GM19351 (cell line): Measurements from ENCODE around the gene PLEKHA7.
"Not testable (repeated sequence)": the region's sequence is repeated elsewhere in the genome, so short reads cannot be mapped to it uniquely, and the experiment has no call there.

Source experiments
- ATAC-seq: cut with Tn5 transposase; IDR thresholded peaks from one replicate; pipeline ENCODE4 v1.9.1; 2021; ENCODE audit warnings: mild to moderate bottlenecking, moderate library complexity; ENCODE audit not compliant: unreplicated experiment

PLEKHA7 gene

GRCh38 chr11:16979703-16980622 is 34.3 kb downstream of the PLEKHA7 start:
- ATAC-seq: no peak

DNA sequence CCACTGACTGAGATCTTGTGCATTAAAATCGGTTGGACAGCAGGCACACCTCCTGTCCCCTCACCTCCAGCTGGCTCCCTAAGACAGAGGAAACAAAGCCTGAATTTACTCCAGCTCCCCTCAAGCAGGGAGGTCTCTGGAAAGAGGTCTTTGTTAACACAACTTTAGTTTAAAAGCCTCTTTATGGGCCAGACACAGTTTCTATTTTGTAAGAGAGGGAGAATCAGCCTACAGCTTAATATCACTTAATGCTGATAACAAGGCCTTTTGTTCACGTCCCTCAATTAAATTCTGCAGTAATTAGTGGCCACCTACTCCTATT is 36.3 kb downstream of the PLEKHA7 start:
- no peak for ATAC-seq

GRCh38 chr11:16977136-16977993 is 36.8 kb downstream of the PLEKHA7 start:
- ATAC-seq: no peak

GRCh38 chr11:16976379-16976778 is 37.8 kb downstream of the PLEKHA7 start:
- no peak for ATAC-seq

DNA sequence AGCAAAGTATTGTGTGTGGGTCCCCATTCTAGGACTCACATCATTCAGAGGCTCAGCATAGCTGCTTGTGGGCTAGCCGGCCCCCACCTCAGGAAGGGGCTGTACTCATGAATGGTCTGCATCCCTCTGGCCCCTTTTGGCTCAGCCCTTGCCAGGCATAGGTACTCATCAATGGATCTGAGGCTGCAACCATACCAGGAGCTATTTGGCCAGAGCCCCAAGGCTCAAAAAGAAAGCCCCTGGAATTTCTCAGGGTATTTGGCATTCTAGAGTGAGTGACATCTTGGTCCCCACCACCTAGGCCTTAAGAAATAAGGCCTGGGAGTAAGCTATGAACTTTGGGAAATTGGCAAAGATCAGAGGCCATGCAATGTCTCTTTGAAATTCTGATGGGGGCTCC is 38.3 kb downstream of the PLEKHA7 start:
- no peak for ATAC-seq

- no peak for ATAC-seq
Observed at GRCh38 chr11:16973338-16973964, 40.8 kb downstream of the PLEKHA7 start.

DNA sequence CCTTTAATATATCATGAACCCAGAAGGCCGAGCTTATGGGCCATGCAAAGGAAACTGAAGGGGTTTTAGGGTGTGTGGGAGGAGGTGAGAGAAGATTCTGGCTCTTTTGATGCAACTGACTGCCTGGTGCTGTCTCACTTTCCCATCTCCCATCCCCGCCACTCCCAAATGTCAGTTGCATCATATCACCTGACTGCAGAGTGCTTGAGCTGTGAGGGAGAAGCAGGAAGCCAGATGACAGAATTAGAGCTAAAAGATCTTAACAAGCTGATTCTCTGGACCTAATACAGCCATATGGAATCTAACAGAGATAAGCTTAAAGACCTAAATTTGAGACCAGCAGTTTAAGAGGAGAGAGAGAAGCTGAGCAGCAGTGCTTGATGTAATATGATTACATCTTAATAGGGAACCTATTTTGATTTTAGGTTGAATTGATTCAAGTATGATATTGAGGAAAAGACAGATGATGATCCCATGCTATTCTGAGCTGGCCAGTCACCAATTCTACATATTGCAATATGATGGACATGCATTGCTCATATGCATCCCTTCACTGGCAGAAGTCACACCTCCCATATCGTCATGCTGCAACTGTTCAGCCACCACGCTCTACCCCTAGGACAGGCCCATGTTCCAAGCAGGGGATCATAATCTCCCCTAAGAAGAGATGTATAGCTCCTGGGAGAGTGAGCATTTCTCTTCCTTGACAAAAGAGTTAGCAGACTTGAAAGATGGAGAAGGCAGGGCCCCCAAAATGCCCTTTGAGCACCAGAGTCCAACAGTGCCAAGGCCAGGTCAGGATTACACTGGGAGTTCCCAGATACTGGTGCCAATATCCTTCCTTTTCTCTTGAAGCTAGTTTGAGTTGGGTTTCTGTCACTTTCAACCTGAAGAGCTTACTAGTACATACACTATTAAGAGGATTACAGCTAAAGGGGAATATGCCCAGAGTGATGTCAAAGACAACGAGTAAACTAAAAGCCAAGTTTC is 44.9 kb downstream of the PLEKHA7 start:
- ATAC-seq: peak; percentile 56

GRCh38 chr11:16968196-16968595 is 46.0 kb downstream of the PLEKHA7 start:
- ATAC-seq: no peak

DNA sequence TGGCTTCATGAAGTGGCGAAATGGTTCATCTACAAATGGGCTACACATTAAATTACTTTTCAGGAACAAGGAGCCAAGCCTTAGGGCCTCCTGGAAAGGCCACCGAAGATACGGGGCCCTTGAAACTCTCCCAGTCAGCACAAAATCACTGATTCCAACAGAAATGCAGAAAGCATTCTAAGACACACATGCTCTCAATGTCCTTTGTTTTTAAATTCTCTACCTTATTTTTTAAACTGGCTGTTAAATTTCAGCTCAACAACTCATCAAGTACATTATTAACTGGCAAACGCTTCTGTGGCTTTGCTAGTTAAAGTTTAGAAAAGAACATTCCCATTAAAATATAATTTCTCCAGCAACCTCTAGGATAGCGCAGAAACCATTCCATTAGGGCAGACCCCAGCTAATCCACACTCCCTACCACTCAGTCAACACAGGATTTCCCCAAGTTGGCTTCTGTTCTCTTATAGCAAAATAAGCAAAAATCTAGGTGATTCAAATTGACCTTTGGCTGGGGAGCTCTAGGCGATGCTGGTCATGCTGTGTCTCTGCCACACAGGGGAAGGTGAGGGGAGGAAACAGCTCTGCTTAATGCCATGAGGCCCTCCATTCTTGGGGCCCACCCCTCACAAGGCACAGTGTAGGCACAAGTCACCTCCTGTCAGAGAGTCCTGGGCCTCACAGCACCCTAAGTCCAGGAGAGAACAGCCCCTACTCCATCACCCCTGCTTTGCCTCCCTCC is 47.1 kb downstream of the PLEKHA7 start:
- no peak for ATAC-seq

GRCh38 chr11:16964501-16964900 is 49.7 kb downstream of the PLEKHA7 start:
- no peak for ATAC-seq

DNA sequence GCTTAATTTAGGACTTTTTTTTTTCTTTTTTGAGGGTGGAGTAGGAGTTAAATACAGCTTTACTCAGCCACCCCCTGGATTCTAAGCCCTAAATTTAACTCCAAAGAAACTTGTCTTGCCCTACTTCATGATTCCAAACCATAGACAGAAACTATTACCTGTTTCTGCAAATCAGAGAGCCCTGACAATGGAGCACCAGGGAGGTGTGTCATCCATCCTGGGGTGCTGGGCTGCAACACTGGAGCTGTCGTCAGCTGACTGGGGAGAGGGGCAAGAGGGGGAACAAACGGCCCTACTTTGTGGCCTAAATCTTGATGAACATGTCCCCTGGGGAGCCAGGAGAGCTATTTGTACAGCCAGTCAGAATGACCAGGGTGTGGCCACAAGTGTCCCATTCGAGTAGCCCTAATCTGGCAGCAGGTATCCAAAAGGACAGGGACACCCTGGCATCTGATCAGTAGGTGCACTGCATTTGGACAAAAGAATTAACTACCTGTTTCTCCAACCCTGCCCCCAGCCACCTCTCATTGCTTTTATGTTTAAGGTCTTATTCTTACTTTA is 50.8 kb downstream of the PLEKHA7 start:
- no peak for ATAC-seq

DNA sequence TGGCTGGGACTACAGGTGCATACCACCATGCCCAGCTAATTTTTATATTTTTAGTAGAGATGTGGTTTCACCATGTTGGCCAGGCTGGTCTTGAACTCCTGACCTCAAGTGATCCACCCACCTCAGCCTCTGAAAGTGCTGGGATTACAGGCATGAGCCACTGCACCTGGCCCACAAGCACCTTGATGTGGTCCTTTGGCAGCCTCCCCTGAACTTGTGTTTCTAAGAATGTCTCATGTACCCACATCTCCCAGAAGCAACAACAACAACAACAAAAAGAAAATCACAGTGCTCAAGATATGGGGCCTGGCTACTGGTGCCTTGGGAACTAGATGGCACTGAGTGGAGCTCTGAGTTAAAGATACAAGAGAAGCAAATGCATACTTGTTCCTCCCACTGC is 51.6 kb downstream of the PLEKHA7 start:
- not testable (repeated sequence) for ATAC-seq

GRCh38 chr11:16962146-16962545 is 52.1 kb downstream of the PLEKHA7 start:
- ATAC-seq: no peak

- no peak for ATAC-seq
Observed at GRCh38 chr11:16960250-16960649, 54.0 kb downstream of the PLEKHA7 start.

GRCh38 chr11:16959602-16960001 is 54.6 kb downstream of the PLEKHA7 start:
- no peak for ATAC-seq

- ATAC-seq: no peak
Observed at GRCh38 chr11:16958833-16959232, 55.4 kb downstream of the PLEKHA7 start.

GRCh38 chr11:16956538-16957153 is 57.6 kb downstream of the PLEKHA7 start:
- no peak for ATAC-seq

GRCh38 chr11:16953663-16954062 is 60.6 kb downstream of the PLEKHA7 start:
- ATAC-seq: no peak
